ENCODE results near the gene KCNQ5.

KCNQ5 gene

GRCh38 chr6:72824833-72825232, 203.0 kb downstream of the KCNQ5 start:
- CTCF ChIA-PET: no interaction called here

GRCh38 chr6:72825315-72825911, 203.5 kb downstream of the KCNQ5 start:
- Mint-ChIP-seq H3K4me3 (no peak overlapping the region), H3K27ac (no peak overlapping the region), H3K36me3 (peaks cover 2% of the 10 kb centered on the region), H3K4me1 (no peaks in the 10 kb centered on the region), H3K9me3 (no peaks in the 10 kb centered on the region), H3K27me3 (no peaks in the 10 kb centered on the region)
- CTCF ChIA-PET: no interaction called here
- DNase-seq: no peak

More at GRCh38 chr6:72824833-72825232, 203.0 kb downstream of the KCNQ5 start:
- H3K4me3 Mint-ChIP-seq: no peak overlapping the region
- no peak for DNase-seq
- no peaks in the 10 kb centered on the region for H3K4me1 Mint-ChIP-seq
- H3K9me3 Mint-ChIP-seq: no peaks in the 10 kb centered on the region
- peaks cover 2% of the 10 kb centered on the region for H3K36me3 Mint-ChIP-seq
- H3K27me3 Mint-ChIP-seq: no peaks in the 10 kb centered on the region
- H3K27ac Mint-ChIP-seq: no peak overlapping the region

GRCh38 chr6:72826037-72826436, 204.2 kb downstream of the KCNQ5 start:
- no peak overlapping the region for H3K4me3 Mint-ChIP-seq
- H3K27me3 Mint-ChIP-seq: no peaks in the 10 kb centered on the region
- H3K36me3 Mint-ChIP-seq: peaks cover 2% of the 10 kb centered on the region
- no peaks in the 10 kb centered on the region for H3K9me3 Mint-ChIP-seq
- H3K4me1 Mint-ChIP-seq: no peaks in the 10 kb centered on the region
- DNase-seq: no peak
- CTCF ChIA-PET: no interaction called here
- H3K27ac Mint-ChIP-seq: no peak overlapping the region

- Mint-ChIP-seq H3K4me3 (no peak overlapping the region), H3K4me1 (no peaks in the 10 kb centered on the region), H3K27ac (no peak overlapping the region), H3K36me3 (peaks cover 2% of the 10 kb centered on the region), H3K9me3 (peaks cover 2% of the 10 kb centered on the region), H3K27me3 (no peaks in the 10 kb centered on the region)
- CTCF ChIA-PET: no interaction called here
- no peak for DNase-seq
These were observed 205.0 kb downstream of the KCNQ5 start for GRCh38 chr6:72826744-72827438.

GRCh38 chr6:72828904-72829303, 207.0 kb downstream of the KCNQ5 start:
- H3K4me1 Mint-ChIP-seq: no peaks in the 10 kb centered on the region
- CTCF ChIA-PET: no interaction called here
- H3K9me3 Mint-ChIP-seq: peaks cover 2% of the 10 kb centered on the region
- no peak for DNase-seq
- peaks cover 2% of the 10 kb centered on the region for H3K36me3 Mint-ChIP-seq
- no peak overlapping the region for H3K27ac Mint-ChIP-seq
- H3K27me3 Mint-ChIP-seq: no peaks in the 10 kb centered on the region
- H3K4me3 Mint-ChIP-seq: no peak overlapping the region

- H3K9me3 Mint-ChIP-seq: peaks cover 2% of the 10 kb centered on the region
These were observed 210.4 kb downstream of the KCNQ5 start for GRCh38 chr6:72832271-72832670.

GRCh38 chr6:72835749-72836148, 213.9 kb downstream of the KCNQ5 start:
- no peaks in the 10 kb centered on the region for H3K27me3 Mint-ChIP-seq
- H3K9me3 Mint-ChIP-seq: peaks cover 2% of the 10 kb centered on the region
- CTCF ChIA-PET: no interaction called here
- no peak overlapping the region for H3K4me3 Mint-ChIP-seq
- no peak overlapping the region for H3K27ac Mint-ChIP-seq
- H3K36me3 Mint-ChIP-seq: no peaks in the 10 kb centered on the region
- no peaks in the 10 kb centered on the region for H3K4me1 Mint-ChIP-seq
- DNase-seq: no peak

More at GRCh38 chr6:72832271-72832670, 210.4 kb downstream of the KCNQ5 start:
- H3K27me3 Mint-ChIP-seq: no peaks in the 10 kb centered on the region
- CTCF ChIA-PET: no interaction called here
- H3K36me3 Mint-ChIP-seq: no peaks in the 10 kb centered on the region
- no peaks in the 10 kb centered on the region for H3K4me1 Mint-ChIP-seq
- DNase-seq: no peak
- H3K27ac Mint-ChIP-seq: no peak overlapping the region
- no peak overlapping the region for H3K4me3 Mint-ChIP-seq

- H3K9me3 Mint-ChIP-seq: no peaks in the 10 kb centered on the region
- H3K27ac Mint-ChIP-seq: no peak overlapping the region
- DNase-seq: no peak
- H3K27me3 Mint-ChIP-seq: no peaks in the 10 kb centered on the region
- no peaks in the 10 kb centered on the region for H3K4me1 Mint-ChIP-seq
- H3K4me3 Mint-ChIP-seq: no peak overlapping the region
- no peaks in the 10 kb centered on the region for H3K36me3 Mint-ChIP-seq
- CTCF ChIA-PET: no interaction called here
These were observed 215.1 kb downstream of the KCNQ5 start for GRCh38 chr6:72836971-72837370.

- Mint-ChIP-seq H3K4me3 (no peak overlapping the region), H3K4me1 (no peaks in the 10 kb centered on the region), H3K27me3 (no peaks in the 10 kb centered on the region), H3K27ac (no peak overlapping the region), H3K9me3 (peaks cover 2% of the 10 kb centered on the region), H3K36me3 (no peaks in the 10 kb centered on the region)
- CTCF ChIA-PET: interaction anchor here (0.8 to 1.1 kb wide), 2 partner anchors 10 to 434 kb away, joined by 3 read pairs; no protein-coding TSS in a partner anchor
- DNase-seq: no peak
These were observed 219.3 kb downstream of the KCNQ5 start for GRCh38 chr6:72841195-72841594.

GRCh38 chr6:72842140-72842539, 220.3 kb downstream of the KCNQ5 start:
- DNase-seq: no peak
- Mint-ChIP-seq H3K27me3 (no peaks in the 10 kb centered on the region), H3K27ac (no peak overlapping the region), H3K4me1 (no peaks in the 10 kb centered on the region), H3K9me3 (peaks cover 2% of the 10 kb centered on the region), H3K36me3 (no peaks in the 10 kb centered on the region), H3K4me3 (no peak overlapping the region)
- CTCF ChIA-PET: no interaction called here

GRCh38 chr6:72844614-72845013, 222.8 kb downstream of the KCNQ5 start:
- Mint-ChIP-seq H3K9me3 (peaks cover 2% of the 10 kb centered on the region), H3K36me3 (no peaks in the 10 kb centered on the region), H3K27ac (no peak overlapping the region), H3K4me3 (no peak overlapping the region), H3K4me1 (no peaks in the 10 kb centered on the region), H3K27me3 (no peaks in the 10 kb centered on the region)
- CTCF ChIA-PET: no interaction called here
- DNase-seq: no peak

GRCh38 chr6:72849346-72849745, 227.5 kb downstream of the KCNQ5 start:
- CTCF ChIA-PET: no interaction called here
- H3K4me1 Mint-ChIP-seq: no peaks in the 10 kb centered on the region
- DNase-seq: no peak
- no peak overlapping the region for H3K27ac Mint-ChIP-seq
- H3K4me3 Mint-ChIP-seq: no peak overlapping the region
- no peaks in the 10 kb centered on the region for H3K9me3 Mint-ChIP-seq
- no peaks in the 10 kb centered on the region for H3K36me3 Mint-ChIP-seq
- no peaks in the 10 kb centered on the region for H3K27me3 Mint-ChIP-seq

- Mint-ChIP-seq H3K9me3 (no peaks in the 10 kb centered on the region), H3K36me3 (no peaks in the 10 kb centered on the region), H3K27ac (no peak overlapping the region), H3K4me1 (no peaks in the 10 kb centered on the region), H3K4me3 (no peak overlapping the region), H3K27me3 (no peaks in the 10 kb centered on the region)
- CTCF ChIA-PET: no interaction called here
- no peak for DNase-seq
These were observed 228.2 kb downstream of the KCNQ5 start for GRCh38 chr6:72850040-72850439.

GRCh38 chr6:72850469-72850868, 228.6 kb downstream of the KCNQ5 start:
- CTCF ChIA-PET: no interaction called here
- Mint-ChIP-seq H3K27ac (no peak overlapping the region), H3K9me3 (no peaks in the 10 kb centered on the region), H3K4me3 (no peak overlapping the region), H3K27me3 (no peaks in the 10 kb centered on the region), H3K36me3 (no peaks in the 10 kb centered on the region), H3K4me1 (no peaks in the 10 kb centered on the region)
- no peak for DNase-seq

GRCh38 chr6:72855471-72855870, 233.6 kb downstream of the KCNQ5 start:
- no peak for DNase-seq
- H3K36me3 Mint-ChIP-seq: no peaks in the 10 kb centered on the region
- H3K27ac Mint-ChIP-seq: no peak overlapping the region
- no peaks in the 10 kb centered on the region for H3K4me1 Mint-ChIP-seq
- no peaks in the 10 kb centered on the region for H3K9me3 Mint-ChIP-seq
- CTCF ChIA-PET: no interaction called here
- H3K4me3 Mint-ChIP-seq: no peak overlapping the region
- H3K27me3 Mint-ChIP-seq: no peaks in the 10 kb centered on the region
